HG03159 (cell line): ENCODE measurements around the gene FABP6.

Experiments
- ATAC-seq: cut with Tn5 transposase; IDR thresholded peaks from one replicate; pipeline ENCODE4 v1.9.1; 2021; ENCODE audit warnings: mild to moderate bottlenecking, moderate library complexity; ENCODE audit not compliant: unreplicated experiment

FABP6 gene

GRCh38 chr5:160287378-160288051 is 58.2 kb downstream of the FABP6 start:
- ATAC-seq = no peak
